ENCODE data around the gene EFHD2. TPM values are rescaled to one million over a fixed set of nuclear protein-coding genes. Genes with fewer than 3 reads are reported as not detected.

Gene EFHD2
- total RNA-seq, 2 experiments from 2014 or later, result 45.6 to 45.8 TPM

DNA sequence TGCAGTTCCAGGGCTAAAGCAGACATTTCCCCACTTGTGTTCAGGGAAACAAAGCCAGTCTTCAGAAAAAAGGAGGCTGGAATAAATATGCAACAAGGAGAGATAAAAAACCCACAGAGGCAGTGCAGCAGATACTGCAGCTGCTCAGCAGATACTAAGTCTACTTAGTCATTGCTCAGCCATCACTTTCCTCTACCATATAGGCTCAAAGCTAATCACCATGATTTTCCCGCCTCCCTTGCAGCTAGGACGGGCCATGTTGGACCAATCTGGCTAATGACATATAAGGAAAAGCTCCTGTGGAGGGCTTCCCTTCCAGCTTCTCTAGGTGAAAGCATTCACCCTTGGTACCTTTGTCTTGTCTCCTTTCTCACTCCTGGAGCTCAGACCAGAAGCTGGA, 10.0 kb upstream of the EFHD2 start:
- POLR2A ChIA-PET, result no interaction called here
- TF ChIP-seq, protein P1, sequence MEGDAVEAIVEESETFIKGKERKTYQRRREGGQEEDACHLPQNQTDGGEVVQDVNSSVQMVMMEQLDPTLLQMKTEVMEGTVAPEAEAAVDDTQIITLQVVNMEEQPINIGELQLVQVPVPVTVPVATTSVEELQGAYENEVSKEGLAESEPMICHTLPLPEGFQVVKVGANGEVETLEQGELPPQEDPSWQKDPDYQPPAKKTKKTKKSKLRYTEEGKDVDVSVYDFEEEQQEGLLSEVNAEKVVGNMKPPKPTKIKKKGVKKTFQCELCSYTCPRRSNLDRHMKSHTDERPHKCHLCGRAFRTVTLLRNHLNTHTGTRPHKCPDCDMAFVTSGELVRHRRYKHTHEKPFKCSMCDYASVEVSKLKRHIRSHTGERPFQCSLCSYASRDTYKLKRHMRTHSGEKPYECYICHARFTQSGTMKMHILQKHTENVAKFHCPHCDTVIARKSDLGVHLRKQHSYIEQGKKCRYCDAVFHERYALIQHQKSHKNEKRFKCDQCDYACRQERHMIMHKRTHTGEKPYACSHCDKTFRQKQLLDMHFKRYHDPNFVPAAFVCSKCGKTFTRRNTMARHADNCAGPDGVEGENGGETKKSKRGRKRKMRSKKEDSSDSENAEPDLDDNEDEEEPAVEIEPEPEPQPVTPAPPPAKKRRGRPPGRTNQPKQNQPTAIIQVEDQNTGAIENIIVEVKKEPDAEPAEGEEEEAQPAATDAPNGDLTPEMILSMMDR (IDR thresholded peaks at IDR 0.05), result no peak
- no peak for ATAC-seq
- H3K4me1 Mint-ChIP-seq (ENCODE audit: low read depth), result no peaks in the 10 kb centered on the region
- CTCF ChIA-PET, result interaction anchor here (1.1 to 1.5 kb wide), 3 partner anchors 58 to 76 kb away, joined by 3 to 4 read pairs (median 4); no protein-coding TSS in a partner anchor
- H3K27me3 Mint-ChIP-seq, result no peaks in the 10 kb centered on the region
- intact Hi-C loops (cut with micrococcal nuclease), result no loop called here
- no peak for DNase-seq
- no peaks in the 10 kb centered on the region for H3K36me3 Mint-ChIP-seq (ENCODE audit: low read depth)
- H3K4me3 Mint-ChIP-seq, result no peak overlapping the region
- peaks cover 5% of the 10 kb centered on the region for H3K9me3 Mint-ChIP-seq
- H3K27ac Mint-ChIP-seq, result no peak overlapping the region

DNA sequence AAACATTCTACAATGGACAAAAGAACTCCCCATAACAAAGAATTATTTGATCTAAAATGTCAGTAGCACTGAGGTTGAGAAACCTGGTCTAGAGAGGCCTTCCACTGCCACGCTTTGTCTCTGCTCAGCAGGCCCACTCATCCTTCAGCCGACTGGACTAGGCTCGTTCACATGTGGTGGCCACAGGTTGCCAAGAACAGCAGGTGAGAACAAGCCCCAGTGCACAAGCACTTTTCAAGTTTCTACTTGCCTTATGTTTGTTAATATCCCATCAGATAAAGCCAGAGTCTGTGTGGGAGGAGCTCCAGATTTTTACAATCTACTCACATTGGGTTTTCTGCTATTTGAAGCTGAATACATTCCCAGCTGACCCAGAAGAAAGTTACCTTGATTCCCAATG, 9.1 kb upstream of the EFHD2 start:
- Mint-ChIP-seq H3K27ac (no peak overlapping the region), H3K4me3 (no peak overlapping the region), H3K36me3 (ENCODE audit: low read depth) (no peaks in the 10 kb centered on the region), H3K4me1 (ENCODE audit: low read depth) (no peaks in the 10 kb centered on the region), H3K9me3 (peaks cover 5% of the 10 kb centered on the region), H3K27me3 (no peaks in the 10 kb centered on the region)
- TF ChIP-seq, protein P1 (IDR thresholded peaks at IDR 0.05), result no peak
- no peak for ATAC-seq
- intact Hi-C loops (cut with micrococcal nuclease), result no loop called here
- no peak for DNase-seq
- ChIA-PET CTCF (interaction anchor here (1.1 to 1.5 kb wide), 4 partner anchors 31 to 77 kb away, joined by 3 to 4 read pairs (median 4); no protein-coding TSS in a partner anchor), POLR2A (no interaction called here)

DNA sequence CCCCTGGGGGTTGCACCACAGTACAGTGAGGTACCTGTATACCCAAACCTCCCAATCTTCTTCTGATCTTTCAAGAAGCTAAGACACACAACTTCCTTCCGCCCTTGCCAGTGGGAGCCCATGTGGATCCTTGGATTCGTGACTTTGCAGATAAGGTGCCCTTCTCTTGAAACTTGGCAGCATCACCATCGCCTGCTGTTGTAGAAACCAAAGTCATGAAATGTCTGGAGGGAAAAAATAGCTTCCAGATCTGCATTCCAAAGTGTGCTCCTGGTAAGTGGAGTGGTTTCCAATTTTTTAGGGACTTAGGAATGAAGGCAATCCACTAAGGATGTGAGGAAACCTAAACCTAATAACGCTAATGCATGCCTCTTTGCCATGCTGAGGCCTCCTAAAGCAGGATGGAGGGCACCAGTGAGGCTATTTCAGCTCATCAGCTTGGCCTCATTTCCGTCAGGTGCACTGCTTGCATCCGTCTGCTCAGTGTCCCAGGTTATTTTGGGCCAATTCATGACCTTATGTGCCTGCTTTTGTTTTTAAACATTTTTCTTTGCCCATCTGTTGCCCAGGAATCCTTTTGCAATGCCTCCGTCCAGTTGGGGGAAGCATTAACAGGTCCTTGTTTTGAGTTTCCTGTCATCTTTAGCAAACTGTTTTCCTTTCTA, 8.2 kb upstream of the EFHD2 start:
- no peak for DNase-seq
- Mint-ChIP-seq H3K4me3 (no peak overlapping the region), H3K27ac (no peak overlapping the region), H3K27me3 (no peaks in the 10 kb centered on the region), H3K4me1 (ENCODE audit: low read depth) (no peaks in the 10 kb centered on the region), H3K36me3 (ENCODE audit: low read depth) (no peaks in the 10 kb centered on the region), H3K9me3 (peaks cover 5% of the 10 kb centered on the region)
- TF ChIP-seq, protein P1 (IDR thresholded peaks at IDR 0.05), result no peak
- ChIA-PET POLR2A (interaction anchor here (1.0 kb wide), 1 partner anchor 9 kb away, joined by 3 read pairs; no protein-coding TSS in a partner anchor), CTCF (interaction anchor here (0.6 to 1.5 kb wide), 3 partner anchors 30 to 273 kb away, joined by 3 to 4 read pairs (median 3); no protein-coding TSS in a partner anchor)
- no peak for ATAC-seq
- intact Hi-C loops (cut with micrococcal nuclease), result no loop called here

DNA sequence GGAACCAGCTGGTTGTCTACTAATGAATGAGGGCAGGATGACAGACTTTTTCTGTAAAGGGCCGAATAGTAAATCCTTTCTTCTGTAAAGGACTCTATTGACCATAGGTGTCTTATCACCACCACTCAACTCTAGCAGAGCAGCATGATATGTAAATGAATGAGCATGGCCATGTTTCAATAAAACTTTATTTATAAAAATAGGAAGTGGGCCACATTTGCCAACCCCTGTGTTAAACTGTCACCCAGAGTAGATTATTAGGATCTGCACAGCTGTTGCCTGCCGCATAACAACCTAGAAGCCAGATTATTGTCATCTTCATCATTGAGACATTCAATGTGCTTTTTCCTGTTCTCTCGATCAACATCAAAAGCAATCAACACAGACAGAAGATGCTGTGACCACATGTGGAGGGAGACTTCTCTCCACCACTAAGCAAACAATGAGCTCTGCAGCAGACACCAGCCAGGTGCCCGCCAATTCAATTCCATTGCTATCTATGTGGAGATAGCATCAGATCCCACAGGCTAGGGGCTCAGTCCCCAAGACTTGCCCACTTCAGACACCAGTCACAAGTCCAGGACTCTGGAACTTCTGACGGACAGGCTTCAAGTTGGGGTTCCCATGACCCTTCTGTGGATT, 6.8 kb upstream of the EFHD2 start:
- DNase-seq (no peak), ATAC-seq (no peak)
- no peak overlapping the region for H3K27ac Mint-ChIP-seq
- ChIA-PET POLR2A (interaction anchor here (1.7 kb wide), 1 partner anchor 11 kb away, joined by 5 read pairs; no protein-coding TSS in a partner anchor), CTCF (no interaction called here)
- peaks cover 5% of the 10 kb centered on the region for H3K9me3 Mint-ChIP-seq
- peaks cover 2% of the 10 kb centered on the region for H3K4me1 Mint-ChIP-seq (ENCODE audit: low read depth)
- no peaks in the 10 kb centered on the region for H3K36me3 Mint-ChIP-seq (ENCODE audit: low read depth)
- H3K27me3 Mint-ChIP-seq, result peaks cover 4% of the 10 kb centered on the region
- TF ChIP-seq, protein P1 (IDR thresholded peaks at IDR 0.05), result no peak
- intact Hi-C loops (cut with micrococcal nuclease), result no loop called here
- no peak overlapping the region for H3K4me3 Mint-ChIP-seq

Data from activated CD8-positive, alpha-beta T cell treated with anti-CD3 and anti-CD28 coated beads for 36 hours (primary cell).